ENCODE measurements around the gene PIGW. TPM values are rescaled to one million over a fixed set of nuclear protein-coding genes. Genes with fewer than 3 reads are reported as not detected.
A peak's percentile ranks its signal among the peaks of the same experiment; 100 is the strongest.

Gene PIGW
- total and polyA plus RNA-seq, 2 experiments from 2014 or later, result 10.2 to 10.8 TPM

- H3K36me3 ChIP-seq (replicated peaks; ENCODE audit: insufficient read depth, low read depth), result no peaks in the 10 kb centered on the region
- H3K4me3 ChIP-seq, result no peak overlapping the region
- peak overlapping the region; percentile 89 for H3K4me2 ChIP-seq
- no peaks in the 10 kb centered on the region for H3K27me3 ChIP-seq
- 98% methylated on average over 15 of the region's 15 CpGs for WGBS (ENCODE audit: low lambda C conversion rate, missing lambda C conversion rate)
- H2AFZ ChIP-seq, result no peak overlapping the region
- H3K27ac ChIP-seq, result peak overlapping the region; percentile 99
- TF ChIP-seq EZH2phosphoT487 (IDR thresholded peaks at IDR 0.05; ENCODE audit: low read depth, severe bottlenecking, unreplicated experiment) (no peak), CTCF (IDR thresholded peaks at IDR 0.05; ENCODE audit: poor library complexity) (no peak), EZH2 (IDR thresholded peaks at IDR 0.05; ENCODE audit: borderline replicate concordance) (no peak)
- peaks cover 19% of the 10 kb centered on the region for H3K4me1 ChIP-seq (ENCODE audit: insufficient read depth)
- H3K9me2 ChIP-seq (replicated peaks; ENCODE audit: insufficient read depth), result no peaks in the 10 kb centered on the region
- H3K9me3 ChIP-seq (ENCODE audit: low read depth), result no peaks in the 10 kb centered on the region
- H3K79me2 ChIP-seq, result peaks cover 57% of the 10 kb centered on the region
- no peak for DNase-seq (ENCODE audit: low spot score)
- H4K20me1 ChIP-seq (ENCODE audit: insufficient read depth, poor library complexity, severe bottlenecking), result peaks cover 20% of the 10 kb centered on the region
These were observed 8.0 kb downstream of the PIGW start for GRCh38 chr17:36542755-36543154.

- WGBS (ENCODE audit: low lambda C conversion rate, missing lambda C conversion rate), result 0% methylated on average over 10 of the region's 10 CpGs
- no peak for TF ChIP-seq EZH2phosphoT487 (IDR thresholded peaks at IDR 0.05; ENCODE audit: low read depth, severe bottlenecking, unreplicated experiment)
- TF ChIP-seq EZH2 (IDR thresholded peaks at IDR 0.05; ENCODE audit: borderline replicate concordance), result no peak
- TF ChIP-seq CTCF (IDR thresholded peaks at IDR 0.05; ENCODE audit: poor library complexity), result peak; percentile 13
- H4K20me1 ChIP-seq (ENCODE audit: insufficient read depth, poor library complexity, severe bottlenecking), result peaks cover 31% of the 10 kb centered on the region
These were observed 9.2 kb downstream of the PIGW start for GRCh38 chr17:36544044-36544306.

GRCh38 chr17:36544307-36545076 lies 9.7 kb downstream of the PIGW start, which contains the start of gene GGNBP2:
Gene GGNBP2 (plus strand): TSS chr17:36544919. CDS start chr17:36545725, 806 bp downstream.
- Histone ChIP-seq H3K79me2 (peaks cover 66% of the 10 kb centered on the region), H3K4me3 (peak within 1 kb of the TSS; percentile 82), H3K27me3 (no peaks in the 10 kb centered on the region), H3K9me3 (ENCODE audit: low read depth) (no peaks in the 10 kb centered on the region), H3K27ac (peak within 1 kb of the TSS; percentile 99), H4K20me1 (ENCODE audit: insufficient read depth, poor library complexity, severe bottlenecking) (peaks cover 36% of the 10 kb centered on the region), H3K9me2 (replicated peaks; ENCODE audit: insufficient read depth) (no peaks in the 10 kb centered on the region), H3K36me3 (replicated peaks; ENCODE audit: insufficient read depth, low read depth) (no peaks in the 10 kb centered on the region), H3K4me1 (ENCODE audit: insufficient read depth) (peaks cover 24% of the 10 kb centered on the region), H3K4me2 (peak within 1 kb of the TSS; percentile 91), H2AFZ (peak within 1 kb of the TSS; percentile 88)
- WGBS (ENCODE audit: low lambda C conversion rate, missing lambda C conversion rate), result 2% methylated on average over 34 of the region's 71 CpGs
- DNase-seq (ENCODE audit: low spot score), result peak; percentile 98
- no peak for TF ChIP-seq EZH2phosphoT487 (IDR thresholded peaks at IDR 0.05; ENCODE audit: low read depth, severe bottlenecking, unreplicated experiment)
- no peak for TF ChIP-seq CTCF (IDR thresholded peaks at IDR 0.05; ENCODE audit: poor library complexity)
- TF ChIP-seq EZH2 (IDR thresholded peaks at IDR 0.05; ENCODE audit: borderline replicate concordance), result no peak

More at GRCh38 chr17:36544044-36544306, 9.2 kb downstream of the PIGW start:
- H3K4me1 ChIP-seq (ENCODE audit: insufficient read depth), result peaks cover 24% of the 10 kb centered on the region
- H3K79me2 ChIP-seq, result peaks cover 65% of the 10 kb centered on the region
- H3K27ac ChIP-seq, result peak overlapping the region; percentile 99
- H3K4me2 ChIP-seq, result peak overlapping the region; percentile 89
- no peaks in the 10 kb centered on the region for H3K9me3 ChIP-seq (ENCODE audit: low read depth)
- DNase-seq (ENCODE audit: low spot score), result peak; percentile 72
- H3K9me2 ChIP-seq (replicated peaks; ENCODE audit: insufficient read depth), result no peaks in the 10 kb centered on the region
- H3K36me3 ChIP-seq (replicated peaks; ENCODE audit: insufficient read depth, low read depth), result no peaks in the 10 kb centered on the region
- peak overlapping the region; percentile 88 for H2AFZ ChIP-seq
- no peaks in the 10 kb centered on the region for H3K27me3 ChIP-seq
- H3K4me3 ChIP-seq, result peak overlapping the region; percentile 82

All from hepatocyte (in vitro differentiated cells).